Peyer's patch (tissue), 4 donors: ENCODE measurements around the gene PSAPL1. TPM values are rescaled to one million over a fixed set of nuclear protein-coding genes. Genes with fewer than 3 reads are reported as not detected.

ENCODE experiments used
- DNase-seq, 3 donors: peaks; one replicate each; pipeline ENCODE4 v3.0.0-alpha.2; 2017 to 2019
- H3K27ac ChIP-seq, 4 donors: fragments of 200-600 bp; sonication (generic); one replicate each; pipeline ENCODE4 v1.5.1; 2016 to 2019
- H3K27me3 ChIP-seq, 2 donors: fragments of 200-600 bp; sonication (generic); one replicate each; pipeline ENCODE4 v1.5.1; 2019
- H3K36me3 ChIP-seq, 3 donors: fragments of 200-600 bp; sonication (generic); one replicate each; pipeline ENCODE4 v1.5.1; 2016 to 2019
- H3K4me1 ChIP-seq, 4 donors: fragments of 200-600 bp; sonication (generic); one replicate each; pipeline ENCODE4 v1.5.1; 2016 to 2019
- H3K4me3 ChIP-seq, 4 donors: fragments of 200-600 bp; sonication (generic); 1 replicate in 3 of 4; 2 replicates in 1 of 4; pipeline ENCODE4 v1.5.1; 2016 to 2019; ENCODE audit warnings: mild to moderate bottlenecking in 1 of 4
- H3K9me3 ChIP-seq, 4 donors: fragments of 200-600 bp; sonication (generic); one replicate each; pipeline ENCODE4 v1.5.1; 2016 to 2019; ENCODE audit warnings: mild to moderate bottlenecking in 1 of 4
- CTCF ChIP-seq, 6 experiments: fragments of 450-650 bp in 4 of 6; fragments of 200-600 bp in 2 of 6; sonication (generic) in 1 of 6; IDR thresholded peaks; one replicate each; pipeline ENCODE4 v1.5.1; 2017 to 2019; ENCODE audit warnings: antibody characterized with exemption in 6 of 6, mild to moderate bottlenecking in 3 of 6, moderate library complexity in 1 of 6
- POLR2A ChIP-seq, 2 donors: fragments of 450-650 bp; IDR thresholded peaks; one replicate each; pipeline ENCODE4 v1.5.1; 2017; ENCODE audit warnings: antibody characterized with exemption in 2 of 2, mild to moderate bottlenecking in 2 of 2, moderate library complexity in 2 of 2
- total RNA-seq, 4 donors: library from RNA; depleted of rRNA; stranded (reverse); fragments of >200 nt; gene quantifications; one replicate each; pipeline ENCODE4 v1.1.0, GENCODE V29; 2016

PSAPL1 gene
- total RNA-seq, 4 donors from 2014 or later = not detected

GRCh38 chr4:7387925-7388324 is 46.8 kb downstream of the PSAPL1 start:
- Histone ChIP-seq H3K9me3 (no peaks in the 10 kb centered on the region), H3K36me3 (no peaks in the 10 kb centered on the region), H3K4me1 (no peaks in the 10 kb centered on the region), H3K4me3 (no peak overlapping the region), H3K27ac (no peak overlapping the region), H3K27me3 (no peaks in the 10 kb centered on the region)
- TF ChIP-seq POLR2A (IDR thresholded peaks at IDR 0.05) (no peak), CTCF (IDR thresholded peaks at IDR 0.05) (no peak)
- no peak for DNase-seq

GRCh38 chr4:7384929-7385890 is 49.5 kb downstream of the PSAPL1 start:
- H3K9me3 ChIP-seq = no peaks in the 10 kb centered on the region
- H3K27me3 ChIP-seq = no peaks in the 10 kb centered on the region
- peak in 1 of 3 donors; percentile 35 for DNase-seq
- no peak overlapping the region for H3K4me3 ChIP-seq
- no peaks in the 10 kb centered on the region for H3K4me1 ChIP-seq
- no peak overlapping the region for H3K27ac ChIP-seq
- TF ChIP-seq CTCF (IDR thresholded peaks at IDR 0.05) = no peak
- no peak for TF ChIP-seq POLR2A (IDR thresholded peaks at IDR 0.05)
- H3K36me3 ChIP-seq = no peaks in the 10 kb centered on the region

- Histone ChIP-seq H3K4me3 (no peak overlapping the region), H3K4me1 (no peaks in the 10 kb centered on the region), H3K9me3 (no peaks in the 10 kb centered on the region), H3K27ac (no peak overlapping the region), H3K36me3 (no peaks in the 10 kb centered on the region), H3K27me3 (no peaks in the 10 kb centered on the region)
- no peak for TF ChIP-seq CTCF (IDR thresholded peaks at IDR 0.05)
- TF ChIP-seq POLR2A (IDR thresholded peaks at IDR 0.05) = no peak
- DNase-seq = peak; percentile 6 to 35 (median 35)
Observed at GRCh38 chr4:7384003-7384928, 50.5 kb downstream of the PSAPL1 start.

GRCh38 chr4:7383266-7383665 is 51.5 kb downstream of the PSAPL1 start:
- TF ChIP-seq POLR2A (IDR thresholded peaks at IDR 0.05) (no peak), CTCF (IDR thresholded peaks at IDR 0.05) (no peak)
- no peak overlapping the region for H3K27ac ChIP-seq
- H3K36me3 ChIP-seq = no peaks in the 10 kb centered on the region
- DNase-seq = no peak
- no peaks in the 10 kb centered on the region for H3K27me3 ChIP-seq
- no peaks in the 10 kb centered on the region for H3K9me3 ChIP-seq
- H3K4me3 ChIP-seq = no peak overlapping the region
- H3K4me1 ChIP-seq = no peaks in the 10 kb centered on the region

- no peak overlapping the region for H3K27ac ChIP-seq
- no peaks in the 10 kb centered on the region for H3K9me3 ChIP-seq
- no peak overlapping the region for H3K4me3 ChIP-seq
- H3K27me3 ChIP-seq = no peaks in the 10 kb centered on the region
- H3K36me3 ChIP-seq = no peaks in the 10 kb centered on the region
- DNase-seq = peak in 1 of 3 donors; percentile 13
- no peaks in the 10 kb centered on the region for H3K4me1 ChIP-seq
- TF ChIP-seq CTCF (IDR thresholded peaks at IDR 0.05) (no peak), POLR2A (IDR thresholded peaks at IDR 0.05) (no peak)
Observed at GRCh38 chr4:7382634-7383014, 52.1 kb downstream of the PSAPL1 start.
